ENCODE results near the gene DNM2.

DNA sequence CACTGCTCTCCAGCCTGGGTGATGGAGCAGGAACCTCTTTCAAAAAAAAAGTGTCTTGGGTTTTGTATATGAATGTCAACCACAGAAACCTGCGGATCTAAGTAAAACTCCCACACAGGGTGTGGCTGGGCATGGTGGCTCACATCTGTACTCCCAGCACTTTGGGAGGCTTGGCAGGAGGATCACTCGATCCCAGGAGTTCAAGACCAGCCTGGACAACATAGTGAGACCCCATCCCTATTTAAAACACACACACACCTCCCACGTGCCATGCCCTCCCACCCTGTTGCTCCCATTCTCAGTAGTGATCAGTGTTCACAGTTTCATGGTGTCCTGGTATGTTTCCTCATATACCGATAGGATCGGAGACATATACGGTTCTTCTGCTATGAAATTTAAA is 109.0 kb downstream of the DNM2 start:
- TF ChIP-seq CREM (IDR thresholded peaks at IDR 0.05; ENCODE audit: low read depth): no peak
- TF ChIP-seq, protein P1, sequence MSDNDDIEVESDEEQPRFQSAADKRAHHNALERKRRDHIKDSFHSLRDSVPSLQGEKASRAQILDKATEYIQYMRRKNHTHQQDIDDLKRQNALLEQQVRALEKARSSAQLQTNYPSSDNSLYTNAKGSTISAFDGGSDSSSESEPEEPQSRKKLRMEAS (CRISPR knock-in tag; IDR thresholded peaks at IDR 0.05): no peak
